Aorta (tissue), 5 donors: ENCODE results near the gene ALAS1. TPM values are rescaled to one million over a fixed set of nuclear protein-coding genes. Genes with fewer than 3 reads are reported as not detected.
"Not testable (repeated sequence)": the region's sequence is repeated elsewhere in the genome, so short reads cannot be mapped to it uniquely, and the experiment has no call there.

ENCODE experiments used
- ATAC-seq: fragments of 200-7000 bp; cut with Tn5 transposase; one replicate; pipeline ENCODE4 v1.9.1; 2022; ENCODE audit warnings: moderate library complexity; ENCODE audit not compliant: low FRiP score
- DNase-seq, 2 donors: peaks; one replicate each; pipeline ENCODE4 v3.0.0-alpha.2; 2020
- H3K27ac ChIP-seq, 2 donors: one replicate each; pipeline ENCODE4 v1.5.1; 2013; ENCODE audit warnings: low read length in 2 of 2, mild to moderate bottlenecking in 2 of 2, moderate library complexity in 2 of 2, control low read depth in 1 of 2, inconsistent platforms in 1 of 2, low read depth in 1 of 2
- H3K27me3 ChIP-seq, 2 donors: one replicate each; pipeline ENCODE4 v1.6.1; 2013; ENCODE audit warnings: control low read depth in 1 of 2, low read length in 1 of 2, mild to moderate bottlenecking in 1 of 2, moderate library complexity in 1 of 2; ENCODE audit not compliant: insufficient read depth in 2 of 2, control insufficient read depth in 1 of 2
- H3K36me3 ChIP-seq, 2 donors: one replicate each; pipeline ENCODE4 v1.6.1; 2013; ENCODE audit warnings: control low read depth in 1 of 2, low read length in 1 of 2, mild to moderate bottlenecking in 1 of 2; ENCODE audit not compliant: insufficient read depth in 2 of 2, control insufficient read depth in 1 of 2
- H3K4me1 ChIP-seq, 2 donors: one replicate each; pipeline ENCODE4 v1.6.1; 2013; ENCODE audit warnings: low read length in 2 of 2, control low read depth in 1 of 2, mild to moderate bottlenecking in 1 of 2, moderate library complexity in 1 of 2; ENCODE audit not compliant: insufficient read depth in 2 of 2, control insufficient read depth in 1 of 2
- H3K4me3 ChIP-seq, 2 donors: one replicate each; pipeline ENCODE4 v1.5.1; 2013; ENCODE audit warnings: low read length in 2 of 2, control low read depth in 1 of 2, mild to moderate bottlenecking in 1 of 2
- H3K9me3 ChIP-seq: one replicate; pipeline ENCODE4 v1.6.1; 2013; ENCODE audit warnings: mild to moderate bottlenecking, low read length; ENCODE audit not compliant: control insufficient read depth
- WGBS, 2 donors: extraction: QIAGEN DNeasy Blood & Tissue Kit; methylation state at CpG; one replicate each; pipeline ENCODE4 v1.1.7; 2013; 5-methylcytosine and 5-hydroxymethylcytosine counted together
- intact Hi-C, 2 donors: fragments of 100-400 bp; cut with DNase I; formaldehyde crosslinking; loops; one replicate each; pipeline versions ENCODE4 v1.14.2 to v1.15.0; 2022
- polyA plus RNA-seq, 2 donors: library from polyadenylated mRNA; stranded (reverse); fragments of 200-250 nt; gene quantifications; one replicate each; pipeline ENCODE4 v1.2.3, GENCODE V29; 2013
- total RNA-seq, 2 donors: library from RNA; stranded (reverse); fragmentation: NEBNext Ultra II Directional; extraction: Animal tissue kit (Norgen Biotek cat#: 25700); gene quantifications; one replicate each; pipeline ENCODE4 v1.2.1, GENCODE V29; 2021
- donor health status: healthy with polysubstance abuse.
- donor health status: Bipolar disorder and iron deficiency.
- donor health status: DM: no; HTN: no; CAD: no.
- donor health status: DM: no; HTN: no; CAD: no.
- donor health status: DM: yes; HTN: yes; CAD: no.

ALAS1 gene
- total and polyA plus RNA-seq, 4 donors, result 14.4 to 34.5 (median 23.4) TPM

DNA sequence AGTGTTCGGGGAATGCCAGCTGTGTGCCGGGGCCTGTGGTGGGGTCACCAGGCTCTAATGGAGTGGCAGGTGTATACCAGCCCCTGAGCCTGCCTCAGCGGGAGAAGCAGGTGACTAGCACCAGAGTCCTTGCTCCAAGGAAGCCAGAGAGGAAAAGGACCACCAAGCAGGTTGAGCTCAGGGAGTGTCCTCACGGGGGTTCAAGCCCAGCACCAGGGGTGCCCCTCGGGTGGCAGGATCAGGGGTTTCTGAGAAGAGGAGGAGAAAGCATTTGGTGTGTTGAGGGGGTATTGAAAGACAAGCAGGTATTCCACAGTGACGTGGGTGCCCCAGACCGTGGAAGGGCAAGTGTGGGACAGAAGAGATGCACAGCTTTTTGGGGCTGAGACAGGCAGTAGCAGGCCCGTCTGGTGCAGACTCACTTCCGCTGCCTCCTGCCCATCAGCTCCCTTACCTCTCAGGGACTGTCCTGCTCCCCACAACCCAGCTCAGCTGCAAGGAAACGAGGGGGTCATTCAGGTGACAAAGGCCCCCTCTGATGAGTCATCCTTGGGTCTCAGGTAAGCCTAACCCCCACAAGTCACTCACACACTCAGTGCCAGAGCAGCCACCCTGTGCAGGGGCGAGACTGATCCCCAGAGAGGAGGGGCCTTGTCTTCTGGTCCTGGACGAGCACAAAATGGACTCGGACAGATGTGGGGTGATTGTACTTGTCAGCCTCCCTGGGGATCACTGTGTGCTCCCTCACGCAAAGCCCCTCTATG lies 22.4 kb upstream of the ALAS1 start:
- Histone ChIP-seq H3K27me3 (no peaks in the 10 kb centered on the region), H3K4me3 (no peak overlapping the region), H3K9me3 (no peaks in the 10 kb centered on the region), H3K4me1 (no peaks in the 10 kb centered on the region), H3K36me3 (no peaks in the 10 kb centered on the region), H3K27ac (no peak overlapping the region)
- intact Hi-C loops, result no loop called here
- WGBS, 2 donors, result 88 to 94% methylated on average over 14 of the region's 14 CpGs
- DNase-seq (peak in 1 of 2 donors; percentile 51), ATAC-seq (no peak)

DNA sequence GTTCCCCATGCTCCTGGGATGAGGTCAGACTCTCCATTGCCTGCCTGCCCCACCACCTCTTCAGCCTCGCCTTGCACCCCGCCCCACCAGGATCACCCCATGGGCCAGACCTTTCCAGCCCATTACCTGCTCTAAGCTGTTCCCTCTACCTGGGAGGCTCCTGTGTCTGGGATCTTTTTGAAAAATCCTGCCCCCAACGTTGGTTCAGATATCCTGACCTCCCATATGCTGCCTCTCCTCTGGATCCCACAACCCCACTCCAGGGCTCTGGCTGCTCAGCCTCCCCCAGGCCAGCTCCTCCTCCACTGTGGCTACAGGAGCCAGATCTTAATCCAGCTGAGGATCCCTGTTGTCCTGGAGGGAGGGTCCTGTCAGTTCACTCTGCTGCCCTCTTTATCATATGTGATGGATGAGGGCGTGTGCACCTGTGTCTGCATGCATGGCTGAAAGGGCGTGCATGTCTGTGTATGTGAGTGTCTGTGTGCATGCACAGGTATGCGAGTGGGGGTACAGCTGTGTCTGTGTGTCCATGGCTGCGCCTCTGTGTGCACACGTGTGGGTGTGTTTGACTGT lies 21.7 kb upstream of the ALAS1 start:
- Histone ChIP-seq H3K9me3 (no peaks in the 10 kb centered on the region), H3K27me3 (no peaks in the 10 kb centered on the region), H3K36me3 (no peaks in the 10 kb centered on the region), H3K27ac (no peak overlapping the region), H3K4me1 (no peaks in the 10 kb centered on the region), H3K4me3 (no peak overlapping the region)
- ATAC-seq (no peak), DNase-seq (peak; percentile 38 to 61)
- WGBS, 2 donors, result 84 to 89% methylated on average over 8 of the region's 8 CpGs
- intact Hi-C loops, result no loop called here

- DNase-seq (peak; percentile 21 to 69), ATAC-seq (no peak)
- Histone ChIP-seq H3K4me3 (no peak overlapping the region), H3K9me3 (no peaks in the 10 kb centered on the region), H3K27me3 (no peaks in the 10 kb centered on the region), H3K27ac (no peak overlapping the region), H3K4me1 (no peaks in the 10 kb centered on the region), H3K36me3 (no peaks in the 10 kb centered on the region)
- intact Hi-C loops, result no loop called here
- 24 to 37% methylated on average over 15 of the region's 15 CpGs for WGBS, 2 donors
Measured at GRCh38 chr3:52176951-52177700, 20.8 kb upstream of the ALAS1 start.

GRCh38 chr3:52177701-52178042 lies 20.3 kb upstream of the ALAS1 start:
- no peaks in the 10 kb centered on the region for H3K9me3 ChIP-seq
- ATAC-seq, result no peak
- H3K27ac ChIP-seq, result no peak overlapping the region
- H3K36me3 ChIP-seq, result no peaks in the 10 kb centered on the region
- peak in 1 of 2 donors; percentile 24 for DNase-seq
- H3K4me1 ChIP-seq, result no peaks in the 10 kb centered on the region
- H3K4me3 ChIP-seq, result no peak overlapping the region
- no peaks in the 10 kb centered on the region for H3K27me3 ChIP-seq
- 92 to 94% methylated on average over 5 of the region's 5 CpGs for WGBS, 2 donors
- intact Hi-C loops, result no loop called here

DNA sequence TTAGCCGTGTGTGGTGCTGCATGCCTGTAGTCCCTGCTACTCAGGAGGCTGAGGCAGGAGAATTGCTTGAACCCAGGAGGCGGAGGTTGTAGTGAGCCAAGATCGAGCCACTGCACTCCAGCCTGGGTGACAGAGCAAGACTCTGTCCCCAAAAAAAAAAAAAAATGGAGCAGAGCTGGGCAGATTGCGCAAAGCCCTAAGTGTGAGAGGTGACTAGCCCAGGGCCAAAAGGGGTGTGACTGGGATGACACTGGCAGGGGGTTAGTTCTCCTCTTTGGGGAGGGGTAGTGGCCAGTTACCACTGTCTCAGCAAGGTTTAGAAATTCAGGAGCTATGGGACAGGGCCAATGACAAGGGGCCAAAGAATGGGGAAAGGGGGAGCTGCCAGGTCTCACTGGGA lies 19.8 kb upstream of the ALAS1 start:
- WGBS, 2 donors, result 94 to 95% methylated on average over 4 of the region's 4 CpGs
- H3K36me3 ChIP-seq, H3K27ac ChIP-seq, H3K4me3 ChIP-seq, H3K4me1 ChIP-seq, ATAC-seq, H3K27me3 ChIP-seq, intact Hi-C loops, H3K9me3 ChIP-seq: not testable (repeated sequence)
- DNase-seq, result peak in 1 of 2 donors; percentile 5

- WGBS, 2 donors, result 92 to 97% methylated on average over 1 of the region's 1 CpG
- DNase-seq (peak; percentile 26 to 43), ATAC-seq (no peak)
- H3K36me3 ChIP-seq, result no peaks in the 10 kb centered on the region
- no peak overlapping the region for H3K4me3 ChIP-seq
- no peaks in the 10 kb centered on the region for H3K4me1 ChIP-seq
- intact Hi-C loops, result no loop called here
- no peaks in the 10 kb centered on the region for H3K9me3 ChIP-seq
- no peaks in the 10 kb centered on the region for H3K27me3 ChIP-seq
- H3K27ac ChIP-seq, result no peak overlapping the region
Measured at GRCh38 chr3:52178537-52178936, 19.4 kb upstream of the ALAS1 start.

DNA sequence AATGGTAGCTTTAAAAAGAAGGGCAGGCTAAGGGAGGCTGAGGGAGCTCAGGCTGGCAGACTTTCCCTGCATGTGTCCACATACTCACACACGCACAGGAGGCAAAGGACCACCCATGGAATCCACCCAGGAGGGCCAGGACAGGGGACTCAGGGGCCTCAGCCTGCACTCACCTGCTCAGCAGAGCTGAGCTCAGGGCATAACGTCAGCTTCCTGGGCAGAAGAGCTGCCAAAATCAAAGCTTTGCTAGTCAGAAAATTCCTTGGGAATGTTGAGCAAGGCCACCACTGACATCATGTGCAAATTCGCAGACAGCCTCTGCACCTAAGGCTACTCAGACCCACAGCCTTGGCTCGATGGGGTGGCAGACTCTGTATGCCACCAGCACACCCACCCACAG lies 16.4 kb upstream of the ALAS1 start:
- no peaks in the 10 kb centered on the region for H3K27me3 ChIP-seq
- H3K4me1 ChIP-seq, result no peaks in the 10 kb centered on the region
- no peaks in the 10 kb centered on the region for H3K36me3 ChIP-seq
- H3K27ac ChIP-seq, result no peak overlapping the region
- ATAC-seq, result no peak
- 36 to 55% methylated on average over 4 of the region's 4 CpGs for WGBS, 2 donors
- intact Hi-C loops, result no loop called here
- no peak overlapping the region for H3K4me3 ChIP-seq
- H3K9me3 ChIP-seq, result no peaks in the 10 kb centered on the region
- DNase-seq, result peak in 1 of 2 donors; percentile 32

GRCh38 chr3:52182196-52182595 lies 15.8 kb upstream of the ALAS1 start:
- Histone ChIP-seq H3K36me3 (no peaks in the 10 kb centered on the region), H3K27me3 (no peaks in the 10 kb centered on the region), H3K4me3 (no peak overlapping the region), H3K4me1 (no peaks in the 10 kb centered on the region), H3K27ac (no peak overlapping the region), H3K9me3 (no peaks in the 10 kb centered on the region)
- WGBS, 2 donors, result 90 to 95% methylated on average over 5 of the region's 5 CpGs
- DNase-seq, result peak in 1 of 2 donors; percentile 59
- ATAC-seq, result peak; percentile 30
- intact Hi-C loops, result no loop called here
